Endothelial cell (in vitro differentiated cells): Measurements from ENCODE around the gene POLA1. TPM values are rescaled to one million over a fixed set of nuclear protein-coding genes. Genes with fewer than 3 reads are reported as not detected.
"Not testable (repeated sequence)": the region's sequence is repeated elsewhere in the genome, so short reads cannot be mapped to it uniquely, and the experiment has no call there.

Experiments used
- DNase-seq: peaks from one replicate; pipeline ENCODE4 v3.0.0; 2021; ENCODE audit warnings: low spot score
- H3K27ac Mint-ChIP-seq: one replicate; pipeline ENCODE4 v1.8.0; 2021; ENCODE audit warnings: mixed read lengths, inconsistent platforms; ENCODE audit not compliant: unreplicated experiment
- H3K27me3 Mint-ChIP-seq: one replicate; pipeline ENCODE4 v1.8.0; 2021; ENCODE audit warnings: mild to moderate bottlenecking, moderate library complexity, mixed read lengths, inconsistent platforms; ENCODE audit not compliant: unreplicated experiment
- H3K36me3 Mint-ChIP-seq: one replicate; pipeline ENCODE4 v1.8.0; 2021; ENCODE audit warnings: mild to moderate bottlenecking, low read depth, mixed read lengths, inconsistent platforms; ENCODE audit not compliant: unreplicated experiment
- H3K4me1 Mint-ChIP-seq: one replicate; pipeline ENCODE4 v1.8.0; 2021; ENCODE audit warnings: mild to moderate bottlenecking, mixed read lengths, inconsistent platforms; ENCODE audit not compliant: unreplicated experiment
- H3K4me3 Mint-ChIP-seq: one replicate; pipeline ENCODE4 v1.8.0; 2021; ENCODE audit warnings: mild to moderate bottlenecking, mixed read lengths, inconsistent platforms; ENCODE audit not compliant: unreplicated experiment
- H3K9me3 Mint-ChIP-seq: one replicate; pipeline ENCODE4 v1.8.0; 2021; ENCODE audit warnings: mixed read lengths, inconsistent platforms; ENCODE audit not compliant: unreplicated experiment
- CTCF ChIP-seq: fragments of 200-600 bp; sonication (generic); IDR thresholded peaks from one replicate; pipeline ENCODE4 v1.5.0; 2021; ENCODE audit warnings: antibody characterized with exemption; ENCODE audit not compliant: unreplicated experiment
- total RNA-seq: library from RNA; stranded (reverse); fragmentation: NEBNext Ultra II Directional; extraction: Animal tissue kit (Norgen Biotek cat#: 25700); gene quantifications from one replicate; pipeline ENCODE4 v1.2.1, GENCODE V29; 2021; ENCODE audit not compliant: unreplicated experiment

Gene POLA1
- total RNA-seq, 1 donor from 2014 or later, result 12.9 TPM

- TF ChIP-seq CTCF, result no peak
Measured at GRCh38 chrX:24799565-24799964, 105.8 kb downstream of the POLA1 start.

GRCh38 chrX:24805201-24805600, 111.5 kb downstream of the POLA1 start:
- H3K27ac Mint-ChIP-seq, result no peak overlapping the region
- no peak for DNase-seq
- H3K9me3 Mint-ChIP-seq, result no peaks in the 10 kb centered on the region

More at GRCh38 chrX:24799565-24799964, 105.8 kb downstream of the POLA1 start:
- Mint-ChIP-seq H3K27me3 (no peaks in the 10 kb centered on the region), H3K4me3 (no peak overlapping the region), H3K9me3 (no peaks in the 10 kb centered on the region), H3K36me3 (no peaks in the 10 kb centered on the region), H3K4me1 (no peaks in the 10 kb centered on the region), H3K27ac (no peak overlapping the region)
- no peak for DNase-seq

GRCh38 chrX:24819807-24820206, 126.1 kb downstream of the POLA1 start:
- not testable (repeated sequence) for H3K27me3 Mint-ChIP-seq, H3K36me3 Mint-ChIP-seq, H3K9me3 Mint-ChIP-seq, DNase-seq, H3K4me3 Mint-ChIP-seq, H3K27ac Mint-ChIP-seq, H3K4me1 Mint-ChIP-seq

More at GRCh38 chrX:24805201-24805600, 111.5 kb downstream of the POLA1 start:
- Mint-ChIP-seq H3K36me3 (no peaks in the 10 kb centered on the region), H3K4me1 (no peaks in the 10 kb centered on the region), H3K4me3 (no peak overlapping the region), H3K27me3 (no peaks in the 10 kb centered on the region)
- TF ChIP-seq CTCF, result no peak

- DNase-seq, result no peak
- Mint-ChIP-seq H3K9me3 (no peaks in the 10 kb centered on the region), H3K27ac (no peak overlapping the region), H3K27me3 (peaks cover 2% of the 10 kb centered on the region), H3K4me3 (no peak overlapping the region), H3K4me1 (no peaks in the 10 kb centered on the region), H3K36me3 (peaks cover 10% of the 10 kb centered on the region)
- TF ChIP-seq CTCF, result no peak
Measured at GRCh38 chrX:24828147-24828546, 134.4 kb downstream of the POLA1 start.

- Mint-ChIP-seq H3K27ac (no peak overlapping the region), H3K4me3 (no peak overlapping the region), H3K36me3 (peaks cover 10% of the 10 kb centered on the region), H3K4me1 (no peaks in the 10 kb centered on the region), H3K27me3 (peaks cover 2% of the 10 kb centered on the region), H3K9me3 (no peaks in the 10 kb centered on the region)
- TF ChIP-seq CTCF, result no peak
- DNase-seq, result no peak
Measured at GRCh38 chrX:24828600-24828999, 134.9 kb downstream of the POLA1 start.
